ENCODE data around the gene RASA3. TPM values are rescaled to one million over a fixed set of nuclear protein-coding genes. Genes with fewer than 3 reads are reported as not detected.
"Not testable (repeated sequence)": the region's sequence is repeated elsewhere in the genome, so short reads cannot be mapped to it uniquely, and the experiment has no call there.

Gene RASA3
- total RNA-seq, 1 donor from 2014 or later: 14.6 TPM

GRCh38 chr13:114112231-114112825, 20.1 kb downstream of the RASA3 start:
- TF ChIP-seq, protein P1, sequence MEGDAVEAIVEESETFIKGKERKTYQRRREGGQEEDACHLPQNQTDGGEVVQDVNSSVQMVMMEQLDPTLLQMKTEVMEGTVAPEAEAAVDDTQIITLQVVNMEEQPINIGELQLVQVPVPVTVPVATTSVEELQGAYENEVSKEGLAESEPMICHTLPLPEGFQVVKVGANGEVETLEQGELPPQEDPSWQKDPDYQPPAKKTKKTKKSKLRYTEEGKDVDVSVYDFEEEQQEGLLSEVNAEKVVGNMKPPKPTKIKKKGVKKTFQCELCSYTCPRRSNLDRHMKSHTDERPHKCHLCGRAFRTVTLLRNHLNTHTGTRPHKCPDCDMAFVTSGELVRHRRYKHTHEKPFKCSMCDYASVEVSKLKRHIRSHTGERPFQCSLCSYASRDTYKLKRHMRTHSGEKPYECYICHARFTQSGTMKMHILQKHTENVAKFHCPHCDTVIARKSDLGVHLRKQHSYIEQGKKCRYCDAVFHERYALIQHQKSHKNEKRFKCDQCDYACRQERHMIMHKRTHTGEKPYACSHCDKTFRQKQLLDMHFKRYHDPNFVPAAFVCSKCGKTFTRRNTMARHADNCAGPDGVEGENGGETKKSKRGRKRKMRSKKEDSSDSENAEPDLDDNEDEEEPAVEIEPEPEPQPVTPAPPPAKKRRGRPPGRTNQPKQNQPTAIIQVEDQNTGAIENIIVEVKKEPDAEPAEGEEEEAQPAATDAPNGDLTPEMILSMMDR (IDR thresholded peaks at IDR 0.05; ENCODE audit: unreplicated experiment): no peak
- Mint-ChIP-seq H3K36me3 (no peaks in the 10 kb centered on the region), H3K27me3 (ENCODE audit: low read depth) (peaks cover 2% of the 10 kb centered on the region), H3K9me3 (no peaks in the 10 kb centered on the region), H3K4me3 (no peak overlapping the region), H3K27ac (peak overlapping the region; percentile 50), H3K4me1 (peaks cover 27% of the 10 kb centered on the region)
- no peak for DNase-seq (ENCODE audit: low spot score in 2 of 2, unreplicated experiment in 2 of 2)

GRCh38 chr13:114111577-114111976, 20.8 kb downstream of the RASA3 start:
- Mint-ChIP-seq H3K27ac (no peak overlapping the region), H3K9me3 (no peaks in the 10 kb centered on the region), H3K27me3 (ENCODE audit: low read depth) (peaks cover 2% of the 10 kb centered on the region), H3K4me3 (no peak overlapping the region), H3K4me1 (peaks cover 27% of the 10 kb centered on the region), H3K36me3 (no peaks in the 10 kb centered on the region)
- TF ChIP-seq, protein P1 (IDR thresholded peaks at IDR 0.05; ENCODE audit: unreplicated experiment): no peak
- no peak for DNase-seq (ENCODE audit: low spot score in 2 of 2, unreplicated experiment in 2 of 2)

GRCh38 chr13:114110830-114111189, 21.6 kb downstream of the RASA3 start:
- not testable (repeated sequence) for H3K27ac Mint-ChIP-seq; H3K36me3 Mint-ChIP-seq; DNase-seq (ENCODE audit: low spot score in 2 of 2, unreplicated experiment in 2 of 2); H3K4me3 Mint-ChIP-seq; H3K27me3 Mint-ChIP-seq (ENCODE audit: low read depth); H3K9me3 Mint-ChIP-seq
- peaks cover 30% of the 10 kb centered on the region for H3K4me1 Mint-ChIP-seq

GRCh38 chr13:114110091-114110829, 22.2 kb downstream of the RASA3 start:
- Mint-ChIP-seq H3K27me3 (ENCODE audit: low read depth) (peaks cover 2% of the 10 kb centered on the region), H3K4me1 (peaks cover 29% of the 10 kb centered on the region), H3K27ac (no peak overlapping the region), H3K4me3 (no peak overlapping the region), H3K9me3 (no peaks in the 10 kb centered on the region), H3K36me3 (no peaks in the 10 kb centered on the region)
- no peak for DNase-seq (ENCODE audit: low spot score in 2 of 2, unreplicated experiment in 2 of 2)
- TF ChIP-seq, protein P1 (IDR thresholded peaks at IDR 0.05; ENCODE audit: unreplicated experiment): no peak

DNA sequence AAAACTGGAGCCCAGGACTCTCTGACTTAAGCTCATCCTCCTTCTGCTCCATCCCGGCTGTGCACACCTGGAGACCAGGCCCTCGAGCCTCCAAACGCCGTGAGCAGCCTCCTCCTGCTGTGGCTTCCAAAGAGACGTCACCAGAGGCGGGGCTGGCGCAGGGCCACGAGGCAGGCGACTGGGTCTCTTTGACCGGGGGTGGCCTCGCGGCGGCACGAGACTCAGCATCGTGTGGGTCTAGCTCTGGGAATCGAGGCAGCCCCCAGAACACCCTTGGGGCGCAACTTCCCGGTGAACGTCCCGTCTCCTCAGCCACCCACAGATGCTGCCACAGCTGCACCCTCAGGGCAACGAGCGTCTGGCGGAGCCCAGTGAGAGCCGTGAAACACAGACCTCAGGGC, 22.8 kb downstream of the RASA3 start:
- no peak overlapping the region for H3K4me3 Mint-ChIP-seq

DNA sequence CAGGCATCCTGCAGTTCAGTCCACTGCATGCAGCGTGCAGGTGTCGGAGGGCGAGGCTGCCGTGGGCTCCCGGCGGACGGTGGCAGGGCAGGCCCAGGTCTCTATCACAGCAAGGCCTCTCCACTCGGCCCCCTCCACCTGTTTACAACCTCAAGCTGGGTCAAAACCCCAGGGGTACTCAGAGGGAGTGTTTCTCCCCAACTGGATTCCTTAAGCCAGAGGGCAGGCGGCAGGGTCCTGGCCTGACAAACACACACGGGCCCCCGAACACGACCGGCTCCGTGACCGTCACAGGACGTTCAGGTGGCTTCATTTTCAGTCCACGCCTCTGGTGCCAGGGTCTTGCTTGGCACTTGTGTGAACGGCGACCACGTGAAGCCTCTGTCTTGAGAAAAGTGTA, 23.5 kb downstream of the RASA3 start:
- H3K4me3 Mint-ChIP-seq: no peak overlapping the region
- no peaks in the 10 kb centered on the region for H3K9me3 Mint-ChIP-seq
- TF ChIP-seq, protein P1 (IDR thresholded peaks at IDR 0.05; ENCODE audit: unreplicated experiment): no peak
- no peak overlapping the region for H3K27ac Mint-ChIP-seq
- peaks cover 27% of the 10 kb centered on the region for H3K4me1 Mint-ChIP-seq
- H3K27me3 Mint-ChIP-seq (ENCODE audit: low read depth): peaks cover 2% of the 10 kb centered on the region
- H3K36me3 Mint-ChIP-seq: no peaks in the 10 kb centered on the region
- no peak for DNase-seq (ENCODE audit: low spot score in 2 of 2, unreplicated experiment in 2 of 2)

More for the DNA sequence above, 22.8 kb downstream of the RASA3 start:
- no peaks in the 10 kb centered on the region for H3K9me3 Mint-ChIP-seq
- TF ChIP-seq, protein P1 (IDR thresholded peaks at IDR 0.05; ENCODE audit: unreplicated experiment): no peak
- no peak for DNase-seq (ENCODE audit: low spot score in 2 of 2, unreplicated experiment in 2 of 2)
- H3K36me3 Mint-ChIP-seq: no peaks in the 10 kb centered on the region
- H3K4me1 Mint-ChIP-seq: peaks cover 27% of the 10 kb centered on the region
- peaks cover 2% of the 10 kb centered on the region for H3K27me3 Mint-ChIP-seq (ENCODE audit: low read depth)
- H3K27ac Mint-ChIP-seq: no peak overlapping the region
